ENCODE data around the gene IGFN1. TPM values are rescaled to one million over a fixed set of nuclear protein-coding genes. Genes with fewer than 3 reads are reported as not detected.

Gene IGFN1
- total RNA-seq, 1 experiment from 2014 or later: not detected

DNA sequence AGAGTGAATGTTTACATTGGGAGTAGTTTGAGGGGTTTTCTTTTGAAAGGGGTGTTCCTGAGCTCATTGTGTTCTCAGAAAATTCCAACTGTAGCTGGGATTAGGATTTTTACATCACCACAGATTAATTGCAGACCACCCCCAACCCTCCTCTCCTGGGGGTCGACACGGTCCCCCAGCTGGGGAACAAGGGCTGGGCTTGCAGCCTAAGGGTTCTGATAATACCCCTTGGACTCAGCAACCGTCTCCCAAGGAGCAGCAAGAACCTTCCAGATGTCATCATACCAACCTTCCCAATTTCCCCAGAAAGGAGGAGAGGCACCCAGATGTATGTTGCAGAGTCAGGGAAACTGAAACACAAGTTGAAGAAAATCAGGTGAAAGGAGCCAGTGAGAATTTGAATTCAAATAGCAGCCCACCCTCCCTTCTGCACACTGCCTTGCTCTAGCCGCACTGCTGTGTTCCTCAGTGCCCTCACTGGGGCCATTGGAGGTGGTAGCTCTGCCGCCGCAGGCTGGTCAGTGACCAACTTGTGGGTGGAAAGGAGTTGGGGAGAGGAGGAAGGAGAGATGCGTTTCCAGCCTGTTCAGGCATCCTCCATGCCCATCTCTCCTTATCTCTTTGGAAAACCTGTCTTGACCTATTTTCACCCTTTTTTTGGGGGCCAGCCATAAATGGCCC is 14.7 kb upstream of the IGFN1 start:
- H4K20me1 ChIP-seq (ENCODE audit: control insufficient read depth, insufficient read depth, insufficient read length): no peaks in the 10 kb centered on the region
- no peak overlapping the region for H3K27ac ChIP-seq (ENCODE audit: insufficient read length, low read depth, low read length)
- Mint-ChIP-seq H3K4me3 (no peak overlapping the region), H3K9me3 (peaks cover 11 to 13% of the 10 kb centered on the region in 2 experiments), H3K27ac (no peak overlapping the region), H3K36me3 (ENCODE audit: insufficient read depth in 1 of 3, low read depth in 3 of 3) (peaks cover 0 to 11% (median 6%) of the 10 kb centered on the region in 3 experiments; a peak in 6 of 7 replicates), H3K27me3 (ENCODE audit: low read depth) (peaks cover 35% of the 10 kb centered on the region), H3K4me1 (peaks cover 23 to 27% of the 10 kb centered on the region in 2 experiments)
- H4K91ac ChIP-seq (ENCODE audit: insufficient read length, low read depth, low read length): no peak overlapping the region
- DNase-seq: no peak
- H3K9ac ChIP-seq (ENCODE audit: extremely low read depth, insufficient read length, low read length): no peak overlapping the region
- no peaks in the 10 kb centered on the region for H3K27me3 ChIP-seq (ENCODE audit: insufficient read depth, low read length)
- TF ChIP-seq, protein P1, sequence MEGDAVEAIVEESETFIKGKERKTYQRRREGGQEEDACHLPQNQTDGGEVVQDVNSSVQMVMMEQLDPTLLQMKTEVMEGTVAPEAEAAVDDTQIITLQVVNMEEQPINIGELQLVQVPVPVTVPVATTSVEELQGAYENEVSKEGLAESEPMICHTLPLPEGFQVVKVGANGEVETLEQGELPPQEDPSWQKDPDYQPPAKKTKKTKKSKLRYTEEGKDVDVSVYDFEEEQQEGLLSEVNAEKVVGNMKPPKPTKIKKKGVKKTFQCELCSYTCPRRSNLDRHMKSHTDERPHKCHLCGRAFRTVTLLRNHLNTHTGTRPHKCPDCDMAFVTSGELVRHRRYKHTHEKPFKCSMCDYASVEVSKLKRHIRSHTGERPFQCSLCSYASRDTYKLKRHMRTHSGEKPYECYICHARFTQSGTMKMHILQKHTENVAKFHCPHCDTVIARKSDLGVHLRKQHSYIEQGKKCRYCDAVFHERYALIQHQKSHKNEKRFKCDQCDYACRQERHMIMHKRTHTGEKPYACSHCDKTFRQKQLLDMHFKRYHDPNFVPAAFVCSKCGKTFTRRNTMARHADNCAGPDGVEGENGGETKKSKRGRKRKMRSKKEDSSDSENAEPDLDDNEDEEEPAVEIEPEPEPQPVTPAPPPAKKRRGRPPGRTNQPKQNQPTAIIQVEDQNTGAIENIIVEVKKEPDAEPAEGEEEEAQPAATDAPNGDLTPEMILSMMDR (conservative IDR thresholded peaks at IDR 0.05): no peak
- no peak overlapping the region for H3K23ac ChIP-seq (ENCODE audit: insufficient read length, low read depth, low read length)
- H4K5ac ChIP-seq (ENCODE audit: insufficient read length, low read depth, low read length): no peak overlapping the region
- no peak overlapping the region for H3K4ac ChIP-seq (ENCODE audit: low read depth, low read length)
- H3K14ac ChIP-seq (ENCODE audit: insufficient read depth, low read length): no peak overlapping the region
- no peak overlapping the region for H2BK5ac ChIP-seq (ENCODE audit: insufficient read length, low read length)
- H2AFZ ChIP-seq (ENCODE audit: low read length): no peak overlapping the region
- H3K4me2 ChIP-seq (ENCODE audit: insufficient read depth, insufficient read length, low read length): no peak overlapping the region
- no peak overlapping the region for H2BK12ac ChIP-seq (ENCODE audit: insufficient read length, low read depth, low read length)
- no peaks in the 10 kb centered on the region for H3K9me3 ChIP-seq (ENCODE audit: control insufficient read depth, low read depth, low read length)
- no peaks in the 10 kb centered on the region for H3K79me1 ChIP-seq (ENCODE audit: insufficient read depth, low read depth, low read length, poor library complexity, severe bottlenecking)
- no peak overlapping the region for H2BK15ac ChIP-seq (ENCODE audit: low read depth, low read length)
- H3K18ac ChIP-seq (ENCODE audit: insufficient read length, low read depth, low read length): no peak overlapping the region
- peaks cover 5% of the 10 kb centered on the region for H3K23me2 ChIP-seq (ENCODE audit: insufficient read length, low read depth, low read length, poor library complexity, severe bottlenecking)
- no peak overlapping the region for H2BK120ac ChIP-seq (ENCODE audit: low read depth, low read length, poor library complexity, severe bottlenecking)
- H3K4me1 ChIP-seq (ENCODE audit: insufficient read depth, low read length): no peaks in the 10 kb centered on the region
- WGBS (ENCODE audit: extremely low coverage, insufficient read length, low lambda C conversion rate): no CpG with 5 or more reads among the region's 7 CpGs
- no peak overlapping the region for H3K56ac ChIP-seq (ENCODE audit: insufficient read length, low read depth, low read length)
- no peak overlapping the region for H4K8ac ChIP-seq (replicated peaks; ENCODE audit: insufficient read length, low read depth, low read length)
- H2BK20ac ChIP-seq (ENCODE audit: low read depth, low read length, poor library complexity, severe bottlenecking): no peak overlapping the region
- no peak overlapping the region for H2AK5ac ChIP-seq (ENCODE audit: insufficient read length, low read length)
- H3T11ph ChIP-seq (ENCODE audit: low read length): no peak overlapping the region
- no peaks in the 10 kb centered on the region for H3K79me2 ChIP-seq (ENCODE audit: insufficient read depth, low read length)
